Mesenchymal stem cell (in vitro differentiated cells and primary cell): Measurements from ENCODE around the gene SLC35F6.

Experiments used
- DNase-seq: peaks from one replicate; pipeline ENCODE4 v3.0.0-alpha.2; 2013
- H2AFZ ChIP-seq: one replicate; pipeline ENCODE4 v1.6.1; 2013; ENCODE audit warnings: low read depth, mild to moderate bottlenecking, control low read depth, inconsistent platforms, low read length, moderate library complexity
- H2AK5ac ChIP-seq: 2 replicates; pipeline ENCODE4 v1.6.1; 2013; ENCODE audit warnings: low read length, moderate library complexity, mild to moderate bottlenecking, inconsistent platforms; ENCODE audit not compliant: severe bottlenecking
- H2BK120ac ChIP-seq: one replicate; pipeline ENCODE4 v1.6.1; 2013; ENCODE audit warnings: low read depth, mild to moderate bottlenecking, inconsistent platforms, low read length, moderate library complexity
- H2BK12ac ChIP-seq, 2 experiments: one replicate each; pipeline ENCODE4 v1.6.1; 2013; ENCODE audit warnings: inconsistent platforms in 2 of 2, low read length in 2 of 2, mild to moderate bottlenecking in 2 of 2, moderate library complexity in 2 of 2, control low read depth in 1 of 2
- H2BK15ac ChIP-seq: one replicate; pipeline ENCODE4 v1.6.1; 2013; ENCODE audit warnings: mild to moderate bottlenecking, low read depth, inconsistent platforms; ENCODE audit not compliant: poor library complexity, severe bottlenecking
- H2BK5ac ChIP-seq: 2 replicates; pipeline ENCODE4 v1.6.1; 2013; ENCODE audit warnings: low read depth, mild to moderate bottlenecking, low read length, control low read depth, inconsistent platforms; ENCODE audit not compliant: poor library complexity, severe bottlenecking
- H3K14ac ChIP-seq, 2 experiments: one replicate each; pipeline ENCODE4 v1.6.1; 2013; ENCODE audit warnings: inconsistent platforms in 2 of 2, low read length in 2 of 2, control low read depth in 1 of 2, mild to moderate bottlenecking in 1 of 2, moderate library complexity in 1 of 2
- H3K18ac ChIP-seq, 2 experiments: one replicate each; pipeline ENCODE4 v1.6.1; 2013; ENCODE audit warnings: inconsistent platforms in 2 of 2, low read length in 2 of 2, control low read depth in 1 of 2, low read depth in 1 of 2, mild to moderate bottlenecking in 1 of 2
- H3K23ac ChIP-seq, 2 experiments: one replicate each; pipeline ENCODE4 v1.6.1; 2013; ENCODE audit warnings: inconsistent platforms in 2 of 2, low read length in 2 of 2, mild to moderate bottlenecking in 2 of 2, moderate library complexity in 2 of 2, control low read depth in 1 of 2
- H3K27ac ChIP-seq: 2 replicates; pipeline ENCODE4 v1.5.1; 2013; ENCODE audit warnings: mild to moderate bottlenecking, moderate library complexity, low read length, control low read depth, inconsistent platforms; ENCODE audit not compliant: poor library complexity, severe bottlenecking
- H3K27me3 ChIP-seq, 2 experiments: 2 replicates each; pipeline versions ENCODE4 v1.6.1 to v1.7.0; 2013; ENCODE audit warnings: low read length in 2 of 2, mild to moderate bottlenecking in 2 of 2, moderate library complexity in 2 of 2, control low read depth in 1 of 2, inconsistent platforms in 1 of 2; ENCODE audit not compliant: control insufficient read depth in 1 of 2, insufficient read depth in 1 of 2
- H3K36me3 ChIP-seq, 2 experiments: 2 replicates each; pipeline versions ENCODE4 v1.6.1 to v1.7.0; 2013; ENCODE audit warnings: low read length in 2 of 2, control low read depth in 1 of 2, inconsistent platforms in 1 of 2, low read depth in 1 of 2, mild to moderate bottlenecking in 1 of 2; ENCODE audit not compliant: insufficient read depth in 2 of 2, control insufficient read depth in 1 of 2
- H3K4ac ChIP-seq, 2 experiments: one replicate each; pipeline ENCODE4 v1.6.1; 2013; ENCODE audit warnings: inconsistent platforms in 2 of 2, low read length in 2 of 2, mild to moderate bottlenecking in 2 of 2, moderate library complexity in 2 of 2, control low read depth in 1 of 2, low read depth in 1 of 2
- H3K4me1 ChIP-seq: 2 replicates; pipeline ENCODE4 v1.6.1; 2013; ENCODE audit warnings: low read depth, low read length, control low read depth; ENCODE audit not compliant: control insufficient read depth, insufficient read depth
- H3K4me2 ChIP-seq: 2 replicates; pipeline ENCODE4 v1.6.1; 2013; ENCODE audit warnings: low read length, mild to moderate bottlenecking, inconsistent platforms; ENCODE audit not compliant: poor library complexity, severe bottlenecking
- H3K4me3 ChIP-seq, 2 experiments: 2 replicates each; pipeline versions ENCODE4 v1.5.1 to v1.7.0; 2013; ENCODE audit warnings: low read length in 2 of 2, mild to moderate bottlenecking in 2 of 2, control low read depth in 1 of 2, low read depth in 1 of 2; ENCODE audit not compliant: insufficient read depth in 1 of 2
- H3K79me1 ChIP-seq: replicated peaks from 2 replicates; pipeline ENCODE4 v1.6.1; 2013; ENCODE audit warnings: mild to moderate bottlenecking, control low read depth, low read length, inconsistent platforms; ENCODE audit not compliant: poor library complexity, severe bottlenecking
- H3K9ac ChIP-seq: 2 replicates; pipeline ENCODE4 v1.7.0; 2013; ENCODE audit warnings: mild to moderate bottlenecking, low read length, moderate library complexity
- H3K9me3 ChIP-seq: 2 replicates; pipeline ENCODE4 v1.7.0; 2013; ENCODE audit warnings: mild to moderate bottlenecking, low read length; ENCODE audit not compliant: control insufficient read depth
- H4K8ac ChIP-seq: one replicate; pipeline ENCODE4 v1.6.1; 2013; ENCODE audit warnings: inconsistent platforms, mild to moderate bottlenecking, low read length, moderate library complexity
- H4K91ac ChIP-seq: one replicate; pipeline ENCODE4 v1.6.1; 2013; ENCODE audit warnings: mild to moderate bottlenecking, low read length, inconsistent platforms
- WGBS: methylation state at CpG from one replicate; pipeline ENCODE4 v1.1.7; 2013; ENCODE audit warnings: mixed read lengths; 5-methylcytosine and 5-hydroxymethylcytosine counted together

The SLC35F6 gene

DNA sequence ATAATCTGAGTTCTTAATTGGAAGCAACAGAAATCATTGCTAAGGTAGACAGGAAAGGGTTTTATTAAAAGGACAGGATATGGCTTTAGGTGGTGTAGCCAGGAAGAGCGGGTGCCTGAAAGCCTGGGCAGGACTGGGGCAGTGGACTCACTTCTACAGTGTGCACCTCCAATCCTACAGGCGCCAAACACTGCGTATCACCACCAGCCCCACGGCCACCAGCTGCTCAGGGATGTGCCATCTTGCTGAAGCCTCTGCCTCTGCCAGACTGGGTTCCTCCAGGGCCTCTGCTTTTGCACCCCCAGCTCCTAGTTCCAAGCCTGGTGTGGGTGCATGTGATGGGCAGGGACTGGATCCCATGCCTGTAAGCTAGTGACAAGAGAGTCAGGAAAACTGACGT is 54.2 kb downstream of the SLC35F6 start:
- Histone ChIP-seq H4K8ac (no peak overlapping the region), H3K14ac (no peak overlapping the region), H2BK120ac (no peak overlapping the region), H3K36me3 (no peaks in the 10 kb centered on the region), H2BK12ac (no peak overlapping the region), H2BK15ac (no peak overlapping the region), H3K27me3 (peaks cover 15 to 35% of the 10 kb centered on the region in 2 experiments), H2AFZ (no peak overlapping the region), H3K9ac (no peak overlapping the region), H3K4me1 (no peaks in the 10 kb centered on the region), H2AK5ac (no peak overlapping the region), H3K4me3 (no peak overlapping the region), H4K91ac (no peak overlapping the region), H3K4ac (no peak overlapping the region), H3K9me3 (no peaks in the 10 kb centered on the region), H2BK5ac (no peak overlapping the region), H3K27ac (no peak overlapping the region), H3K23ac (no peak overlapping the region), H3K79me1 (no peaks in the 10 kb centered on the region), H3K4me2 (no peak overlapping the region), H3K18ac (no peak overlapping the region)
- 90% methylated on average over 5 of the region's 5 CpGs for WGBS
- no peak for DNase-seq

- peak overlapping the region in 1 of 2 experiments; percentile 48 for H3K14ac ChIP-seq
- no peak overlapping the region for H2BK120ac ChIP-seq
- H3K4me3 ChIP-seq: no peak overlapping the region
- H2BK15ac ChIP-seq: no peak overlapping the region
- H2BK5ac ChIP-seq: no peak overlapping the region
- no peak overlapping the region for H3K9ac ChIP-seq
- no peak overlapping the region for H4K8ac ChIP-seq
- no peaks in the 10 kb centered on the region for H3K4me1 ChIP-seq
- H2AFZ ChIP-seq: no peak overlapping the region
- DNase-seq: no peak
- 83% methylated on average over 6 of the region's 6 CpGs for WGBS
- H3K4ac ChIP-seq: no peak overlapping the region
- no peaks in the 10 kb centered on the region for H3K79me1 ChIP-seq
- H3K23ac ChIP-seq: no peak overlapping the region
- H2BK12ac ChIP-seq: no peak overlapping the region
- no peaks in the 10 kb centered on the region for H3K9me3 ChIP-seq
- H3K27me3 ChIP-seq: peaks cover 11 to 31% of the 10 kb centered on the region in 2 experiments
- no peaks in the 10 kb centered on the region for H3K36me3 ChIP-seq
- H3K18ac ChIP-seq: no peak overlapping the region
- no peak overlapping the region for H4K91ac ChIP-seq
- no peak overlapping the region for H3K4me2 ChIP-seq
- no peak overlapping the region for H3K27ac ChIP-seq
- no peak overlapping the region for H2AK5ac ChIP-seq
Observed at GRCh38 chr2:26818972-26819371, 54.9 kb downstream of the SLC35F6 start.

DNA sequence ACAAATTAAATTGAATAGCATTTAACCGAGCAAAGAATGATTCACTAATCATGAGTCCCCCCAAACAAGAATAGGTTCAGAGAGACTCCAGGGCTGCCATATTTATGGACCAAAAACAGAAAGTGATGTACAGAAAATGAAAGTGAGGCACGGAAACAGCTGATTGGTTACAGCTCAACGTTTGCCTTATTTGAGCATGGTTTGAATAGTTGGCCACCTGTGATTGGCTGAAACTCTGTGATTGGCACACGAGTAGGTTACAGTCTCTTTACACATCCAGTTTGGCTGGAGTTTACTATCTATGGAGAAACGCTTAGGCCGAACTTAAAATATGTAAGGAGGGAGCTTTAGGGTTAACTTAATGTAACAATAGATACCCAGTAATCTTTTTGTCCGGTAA is 56.8 kb downstream of the SLC35F6 start:
- H2BK15ac ChIP-seq: no peak overlapping the region
- no peak overlapping the region for H2BK12ac ChIP-seq
- no peak overlapping the region for H2AFZ ChIP-seq
- H4K91ac ChIP-seq: no peak overlapping the region
- H4K8ac ChIP-seq: no peak overlapping the region
- peaks cover 11 to 31% of the 10 kb centered on the region in 2 experiments for H3K27me3 ChIP-seq
- no peak overlapping the region for H2AK5ac ChIP-seq
- H3K18ac ChIP-seq: no peak overlapping the region
- no peaks in the 10 kb centered on the region for H3K9me3 ChIP-seq
- H3K4me2 ChIP-seq: no peak overlapping the region
- no peaks in the 10 kb centered on the region for H3K79me1 ChIP-seq
- H3K14ac ChIP-seq: no peak overlapping the region
- DNase-seq: no peak
- H2BK5ac ChIP-seq: no peak overlapping the region
- WGBS: 87% methylated on average over 5 of the region's 7 CpGs
- no peak overlapping the region for H3K4ac ChIP-seq
- no peak overlapping the region for H2BK120ac ChIP-seq
- H3K36me3 ChIP-seq: no peaks in the 10 kb centered on the region
- H3K4me1 ChIP-seq: no peaks in the 10 kb centered on the region
- H3K23ac ChIP-seq: no peak overlapping the region
- no peak overlapping the region for H3K27ac ChIP-seq
- no peak overlapping the region for H3K9ac ChIP-seq
- H3K4me3 ChIP-seq: no peak overlapping the region

- WGBS: 94% methylated on average over 6 of the region's 6 CpGs
- Histone ChIP-seq H2BK15ac (no peak overlapping the region), H3K27me3 (peaks cover 11 to 31% of the 10 kb centered on the region in 2 experiments), H2AFZ (no peak overlapping the region), H3K79me1 (no peaks in the 10 kb centered on the region), H3K23ac (no peak overlapping the region), H2BK120ac (no peak overlapping the region), H3K4ac (no peak overlapping the region), H3K4me3 (no peak overlapping the region), H2BK5ac (no peak overlapping the region), H3K14ac (no peak overlapping the region), H2BK12ac (no peak overlapping the region), H3K9me3 (no peaks in the 10 kb centered on the region), H3K4me1 (no peaks in the 10 kb centered on the region), H2AK5ac (no peak overlapping the region), H4K8ac (no peak overlapping the region), H3K9ac (no peak overlapping the region), H3K36me3 (no peaks in the 10 kb centered on the region), H3K4me2 (no peak overlapping the region), H3K18ac (no peak overlapping the region), H3K27ac (no peak overlapping the region), H4K91ac (no peak overlapping the region)
- no peak for DNase-seq
Observed at GRCh38 chr2:26822877-26823276, 58.8 kb downstream of the SLC35F6 start.
